GM18511 (cell line): ENCODE measurements around the gene KIAA1614.

ENCODE experiments used
- ATAC-seq: cut with Tn5 transposase; IDR thresholded peaks from one replicate; pipeline ENCODE4 v1.9.1; 2021; ENCODE audit warnings: mild to moderate bottlenecking, moderate library complexity; ENCODE audit not compliant: unreplicated experiment

KIAA1614 gene

DNA sequence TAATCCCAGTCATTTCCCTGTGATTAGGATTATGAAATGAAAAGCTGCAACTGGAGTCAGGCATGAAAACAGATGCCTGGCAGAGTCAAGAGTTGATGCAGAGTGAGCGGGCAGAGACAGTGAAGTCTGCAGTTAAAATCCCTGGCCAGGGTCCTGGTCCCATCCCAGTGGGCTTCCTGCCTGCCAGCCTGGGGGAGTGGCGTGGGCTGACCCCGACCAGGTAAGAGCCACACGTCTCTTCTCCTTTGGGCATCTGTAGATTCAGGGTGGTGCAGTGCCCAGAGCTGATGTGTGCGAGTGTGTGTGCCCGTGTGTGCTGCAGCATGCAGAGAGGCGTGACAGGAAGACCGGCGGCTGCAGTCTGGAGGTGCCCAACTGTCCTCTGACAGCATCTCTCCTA lies 6.2 kb upstream of the KIAA1614 start:
- ATAC-seq: no peak

- no peak for ATAC-seq
These were observed 5.2 kb upstream of the KIAA1614 start for GRCh38 chr1:180907313-180908055.

GRCh38 chr1:180908074-180908765 lies 4.5 kb upstream of the KIAA1614 start:
- no peak for ATAC-seq

DNA sequence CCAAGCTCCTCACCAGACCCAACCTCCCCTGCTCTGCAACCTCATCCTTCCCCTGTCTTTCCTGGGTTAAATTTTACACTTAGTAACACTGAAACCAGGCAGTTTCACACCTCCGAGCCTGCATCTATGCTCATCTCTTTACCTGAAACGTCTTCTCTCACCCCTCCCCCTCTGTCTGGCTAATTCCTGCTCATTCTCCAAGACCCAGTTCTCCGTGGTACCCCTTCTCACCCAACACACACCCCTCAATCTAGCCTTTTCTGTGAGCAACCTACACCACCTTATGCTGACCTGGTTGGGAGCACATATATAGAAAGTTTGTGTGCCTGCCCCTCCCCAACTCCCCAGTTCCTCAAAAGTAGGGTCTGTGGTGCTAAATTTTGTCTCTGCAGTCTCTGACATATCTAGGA lies 3.7 kb upstream of the KIAA1614 start:
- ATAC-seq: peak; percentile 43

DNA sequence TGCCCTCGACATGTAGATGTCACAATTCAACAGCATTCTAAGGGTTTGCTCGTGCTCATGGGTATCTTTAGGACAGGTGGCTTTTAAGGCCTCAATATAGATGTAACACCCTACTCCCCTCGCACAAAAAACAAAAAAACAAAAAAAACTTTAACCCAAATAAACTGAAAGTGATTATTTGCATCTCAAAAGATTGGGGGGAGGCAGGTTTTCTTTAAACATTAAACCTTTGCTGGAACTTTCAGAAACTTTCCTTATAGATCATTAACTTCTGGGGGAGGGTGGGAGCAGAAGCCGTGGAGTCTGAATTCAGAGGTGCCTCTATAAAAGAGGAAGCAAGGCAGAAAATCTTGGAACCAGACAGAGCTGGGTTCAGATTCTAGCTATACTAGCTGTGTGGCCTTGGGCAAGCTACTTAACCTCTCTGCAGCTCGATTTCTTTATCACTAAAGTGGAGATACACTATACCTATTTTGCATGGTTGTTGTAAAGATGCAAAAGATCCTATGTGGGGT lies 3.2 kb upstream of the KIAA1614 start:
- peak; percentile 52 for ATAC-seq

GRCh38 chr1:180911640-180912191 lies 981 bp upstream of the KIAA1614 start:
- ATAC-seq: no peak

GRCh38 chr1:180912211-180912800 lies 391 bp upstream of the KIAA1614 start:
- peak; percentile 27 for ATAC-seq

DNA sequence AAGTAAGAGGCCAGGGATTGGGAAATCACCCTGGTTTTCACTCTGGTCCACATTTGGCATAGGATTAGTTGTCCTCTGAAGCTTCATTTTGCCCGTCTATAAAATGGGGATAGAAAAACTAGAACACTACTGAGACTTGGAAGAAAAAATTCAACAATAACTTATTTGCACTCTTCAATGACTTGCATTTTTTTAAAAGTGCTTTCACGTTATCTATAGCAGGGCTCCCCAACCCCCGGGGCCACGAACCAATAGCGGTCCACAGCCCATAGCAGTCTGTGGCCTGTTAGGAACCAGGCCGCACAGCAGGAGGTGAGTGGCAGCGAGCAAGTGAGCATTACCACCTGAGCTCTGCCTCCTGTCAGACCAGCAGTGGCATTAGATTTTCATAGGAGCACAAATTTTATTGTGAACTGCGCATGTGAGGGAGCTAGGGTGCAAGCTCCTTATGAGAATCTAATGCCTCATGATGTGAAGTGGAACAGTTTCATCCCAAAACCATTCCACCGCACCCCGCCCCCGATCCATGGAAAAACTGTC lies 2.8 kb downstream of the KIAA1614 start:
- ATAC-seq: no peak

GRCh38 chr1:180916012-180916770 lies 3.5 kb downstream of the KIAA1614 start:
- ATAC-seq: no peak

DNA sequence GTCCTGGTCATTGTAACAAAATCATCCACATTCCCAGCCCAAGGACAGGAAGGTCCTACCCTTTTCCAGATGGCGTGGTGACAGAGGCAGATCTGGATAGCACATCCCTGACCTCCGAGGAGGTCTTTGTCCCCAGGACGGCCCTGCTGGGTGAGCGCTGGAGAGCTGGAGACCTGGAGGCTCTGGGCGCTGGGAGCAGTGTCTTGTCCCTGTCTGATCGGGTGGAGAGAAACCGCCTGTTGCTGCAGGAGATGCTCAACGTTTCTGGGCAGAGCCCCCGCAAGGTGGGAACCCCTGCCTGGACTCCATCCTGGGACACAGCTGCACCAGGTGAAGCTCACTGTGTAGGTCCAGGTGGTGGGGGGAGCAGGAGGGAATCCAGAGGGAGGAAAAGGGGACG lies 4.1 kb downstream of the KIAA1614 start:
- no peak for ATAC-seq

- no peak for ATAC-seq
These were observed 4.8 kb downstream of the KIAA1614 start for GRCh38 chr1:180917306-180918065.

- ATAC-seq: peak; percentile 56
These were observed 5.8 kb downstream of the KIAA1614 start for GRCh38 chr1:180918519-180918918.

- ATAC-seq: no peak
These were observed 6.5 kb downstream of the KIAA1614 start for GRCh38 chr1:180919183-180919700.

DNA sequence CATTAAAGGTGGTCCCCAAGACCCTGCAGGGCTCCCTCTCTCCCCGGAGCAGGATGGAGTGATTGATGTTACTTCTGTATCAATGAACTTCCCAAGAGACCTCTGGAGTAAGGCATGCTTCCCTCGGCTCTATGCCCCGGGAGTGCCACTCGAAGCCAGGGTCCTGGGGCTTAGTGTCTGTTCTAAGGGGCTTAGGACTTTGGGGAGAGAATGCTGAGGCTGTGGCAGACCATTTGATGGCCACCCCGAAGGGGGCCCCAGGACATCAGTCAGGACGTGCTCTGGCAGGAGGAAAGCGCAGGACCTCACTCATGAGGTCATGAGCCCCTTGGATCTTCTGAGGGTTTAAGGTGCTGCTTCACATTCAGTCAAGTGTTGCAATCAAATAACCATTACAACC lies 7.5 kb downstream of the KIAA1614 start:
- ATAC-seq: no peak

- ATAC-seq: no peak
These were observed 8.0 kb downstream of the KIAA1614 start for GRCh38 chr1:180920702-180921101.

GRCh38 chr1:180921386-180921785 lies 8.7 kb downstream of the KIAA1614 start:
- no peak for ATAC-seq

DNA sequence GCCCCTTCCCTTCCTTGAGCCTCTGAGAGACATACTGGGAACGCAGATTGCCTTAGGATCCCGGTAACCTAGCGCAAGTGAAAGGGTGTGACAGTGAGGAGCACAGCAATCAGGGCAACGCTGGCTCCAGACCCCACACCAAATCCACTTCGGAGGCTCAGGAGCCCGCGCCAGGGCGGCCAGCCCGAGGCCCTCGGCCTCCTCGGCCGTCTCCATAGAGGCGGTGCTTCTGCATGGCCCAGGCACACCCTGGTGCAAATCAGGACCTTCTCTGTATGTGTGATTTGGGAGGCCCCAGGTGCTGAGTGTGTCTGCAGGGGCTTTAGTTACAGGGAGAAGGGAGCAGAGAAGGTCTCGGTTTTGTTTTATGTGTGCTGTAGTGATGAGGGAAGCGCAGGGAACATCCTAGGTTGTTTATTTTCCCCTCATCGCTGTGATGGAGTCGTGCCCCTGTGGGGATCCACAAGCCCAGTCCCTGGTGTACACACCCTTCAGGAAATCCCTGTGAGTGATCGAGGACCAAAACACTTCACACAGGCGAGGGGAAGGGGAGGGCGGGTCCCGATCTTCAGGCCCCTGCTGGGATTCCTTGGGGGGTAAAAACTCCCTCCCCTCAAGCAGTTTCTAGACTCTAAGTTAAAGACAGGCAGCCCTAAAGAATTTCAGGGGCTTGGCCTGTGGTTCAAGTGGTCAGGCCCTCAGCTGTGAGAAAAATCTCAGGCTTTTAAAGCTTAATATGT lies 9.4 kb downstream of the KIAA1614 start:
- no peak for ATAC-seq

GRCh38 chr1:180922631-180923015 lies 9.9 kb downstream of the KIAA1614 start:
- ATAC-seq: no peak
